HepG2 (cell line): ENCODE data around the gene CCDC183. TPM values are rescaled to one million over a fixed set of nuclear protein-coding genes. Genes with fewer than 3 reads are reported as not detected.
A peak's percentile ranks its signal among the peaks of the same experiment; 100 is the strongest.

Experiments
- ADNP ChIP-seq: sonication (generic); formaldehyde crosslinking; IDR thresholded peaks from 2 replicates; pipeline ENCODE4 v1.4.0; 2020; ENCODE audit warnings: missing genetic modification reagents
- CBFB ChIP-seq: sonication (generic); formaldehyde crosslinking; IDR thresholded peaks from 2 replicates; pipeline ENCODE4 v1.4.0; 2020; ENCODE audit warnings: missing genetic modification reagents
- CHCHD3 ChIP-seq: sonication (generic); formaldehyde crosslinking; IDR thresholded peaks from 2 replicates; pipeline ENCODE4 v1.8.0; 2022; ENCODE audit warnings: mild to moderate bottlenecking, missing genetic modification reagents, moderate library complexity
- CREBL2 ChIP-seq: sonication (generic); formaldehyde crosslinking; IDR thresholded peaks from 2 replicates; pipeline ENCODE4 v1.8.1; 2023; ENCODE audit warnings: missing genetic modification reagents, mild to moderate bottlenecking, borderline replicate concordance
- DDIT3 ChIP-seq: sonication (generic); formaldehyde crosslinking; IDR thresholded peaks from 2 replicates; pipeline ENCODE4 v1.4.0; 2020; ENCODE audit warnings: mild to moderate bottlenecking, missing genetic modification reagents
- FOSL2 ChIP-seq: sonication (generic); formaldehyde crosslinking; IDR thresholded peaks from 2 replicates; pipeline ENCODE4 v1.4.0; 2020; ENCODE audit warnings: missing genetic modification reagents
- FUBP1 ChIP-seq: sonication (generic); formaldehyde crosslinking; IDR thresholded peaks from 2 replicates; pipeline ENCODE4 v1.5.1; 2020; ENCODE audit warnings: missing genetic modification reagents, mild to moderate bottlenecking, borderline replicate concordance
- GPN1 ChIP-seq: sonication (generic); formaldehyde crosslinking; IDR thresholded peaks from 2 replicates; pipeline ENCODE4 v1.5.1; 2020; ENCODE audit warnings: missing genetic modification reagents, borderline replicate concordance
- MEF2D ChIP-seq: sonication (generic); formaldehyde crosslinking; IDR thresholded peaks from 2 replicates; pipeline ENCODE4 v1.5.1; 2020; ENCODE audit warnings: mild to moderate bottlenecking, missing genetic modification reagents
- MYNN ChIP-seq: sonication (generic); formaldehyde crosslinking; IDR thresholded peaks from 2 replicates; pipeline ENCODE4 v1.4.0; 2020; ENCODE audit warnings: mild to moderate bottlenecking, low read depth, missing genetic modification reagents
- NCOA2 ChIP-seq: sonication (generic); formaldehyde crosslinking; IDR thresholded peaks from 2 replicates; pipeline ENCODE4 v1.8.0; 2022; ENCODE audit warnings: inconsistent platforms
- PATZ1 ChIP-seq: sonication (generic); formaldehyde crosslinking; IDR thresholded peaks from 2 replicates; pipeline ENCODE4 v1.4.0; 2020; ENCODE audit warnings: missing genetic modification reagents
- RFX1 ChIP-seq: fragments of 450-650 bp; IDR thresholded peaks from 2 replicates; pipeline ENCODE4 v1.6.1; 2017
- RFXANK ChIP-seq: IDR thresholded peaks from 2 replicates; pipeline ENCODE4 v1.6.1; 2016
- SIX4 ChIP-seq: sonication (generic); formaldehyde crosslinking; IDR thresholded peaks from 2 replicates; pipeline ENCODE4 v1.4.0; 2020; ENCODE audit warnings: missing genetic modification reagents
- SNAPC2 ChIP-seq: sonication (generic); formaldehyde crosslinking; IDR thresholded peaks from 2 replicates; pipeline ENCODE4 v1.8.1; 2022; ENCODE audit warnings: mild to moderate bottlenecking, missing genetic modification reagents
- SNAPC5 ChIP-seq: sonication (generic); formaldehyde crosslinking; IDR thresholded peaks from 2 replicates; pipeline ENCODE4 v1.8.1; 2023; ENCODE audit warnings: mild to moderate bottlenecking, missing genetic modification reagents, borderline replicate concordance
- SNRNP70 ChIP-seq: fragments of 200-400 bp; formaldehyde crosslinking; IDR thresholded peaks from 2 replicates; pipeline ENCODE4 v1.6.1; 2017; ENCODE audit warnings: mild to moderate bottlenecking, low read depth, low read length, moderate library complexity
- SP5 ChIP-seq: IDR thresholded peaks from 2 replicates; pipeline ENCODE4 v1.6.1; 2016; ENCODE audit warnings: low read depth, borderline replicate concordance
- TFAP4 ChIP-seq: sonication (generic); IDR thresholded peaks from 2 replicates; pipeline ENCODE4 v1.6.1; 2016; ENCODE audit warnings: low read depth, borderline replicate concordance
- YEATS2 ChIP-seq: sonication (generic); formaldehyde crosslinking; IDR thresholded peaks from 2 replicates; pipeline ENCODE4 v1.4.0; 2020; ENCODE audit warnings: missing genetic modification reagents, borderline replicate concordance
- ZFY ChIP-seq: sonication (generic); formaldehyde crosslinking; IDR thresholded peaks from 2 replicates; pipeline ENCODE4 v1.4.0; 2020; ENCODE audit warnings: missing genetic modification reagents
- ZNF180 ChIP-seq: sonication (generic); formaldehyde crosslinking; IDR thresholded peaks from 2 replicates; pipeline ENCODE4 v1.4.0; 2020; ENCODE audit warnings: low read depth, missing genetic modification reagents, borderline replicate concordance
- ZNF605 ChIP-seq: sonication (generic); formaldehyde crosslinking; IDR thresholded peaks from 2 replicates; pipeline ENCODE4 v1.8.0; 2022; ENCODE audit warnings: mild to moderate bottlenecking, missing genetic modification reagents
- ZNF713 ChIP-seq: sonication (generic); formaldehyde crosslinking; IDR thresholded peaks from 2 replicates; pipeline ENCODE4 v1.4.0; 2020; ENCODE audit warnings: mild to moderate bottlenecking, missing genetic modification reagents
- ZNF724P ChIP-seq: sonication (generic); formaldehyde crosslinking; IDR thresholded peaks from 2 replicates; pipeline ENCODE4 v1.8.0; 2022; ENCODE audit warnings: missing genetic modification reagents, borderline replicate concordance
- ZNF772 ChIP-seq: sonication (generic); formaldehyde crosslinking; IDR thresholded peaks from 2 replicates; pipeline ENCODE4 v1.5.0; 2020; ENCODE audit warnings: mild to moderate bottlenecking, missing genetic modification reagents
- polyA plus RNA-seq, 8 experiments: library from polyadenylated mRNA; depleted of rRNA in 3 of 8; stranded (reverse) in 7 of 8; unstranded in 1 of 8; fragments of >200 nt; fragmentation: Illumina TruSeq in 4 of 8; extraction: Trizol in 4 of 8; gene quantifications; 2 replicates each; pipeline versions ENCODE4 v1.2.1 to v1.2.3, GENCODE V29; 2011 to 2016; ENCODE audit warnings: low read depth in 4 of 8, missing spikeins in 1 of 8, mixed read lengths in 1 of 8; ENCODE audit not compliant: insufficient read depth in 1 of 8
- total RNA-seq, 5 experiments: library from RNA; depleted of rRNA; stranded (reverse); fragments of >200 nt; fragmentation: Illumina TruSeq; extraction: Trizol; gene quantifications; 2 replicates each; pipeline ENCODE4 v1.2.3, GENCODE V29; 2016; ENCODE audit warnings: low read depth in 1 of 5

Gene CCDC183
- total and polyA plus RNA-seq, 2 of the 13 experiments (the other 11 are each of a cell fraction or from before 2014, with no cell fraction given): 5.0 to 66.4 TPM

GRCh38 chr9:136799854-136800657 lies 3.9 kb downstream of the CCDC183 start (continued):
- peak; percentile 31 for TF ChIP-seq SP5 (CRISPR knock-in tag)
- TF ChIP-seq CHCHD3 (CRISPR knock-in tag): no peak
- no peak for TF ChIP-seq MYNN (CRISPR knock-in tag)
- TF ChIP-seq ZNF772 (CRISPR knock-in tag): peak; percentile 36; the same call in 1 of the 2 replicates
- TF ChIP-seq PATZ1: peak; percentile 54; the same call in 1 of the 2 replicates
- 0 out of 2 replicates have a peak, but pooled peaks have one; percentile 22 for TF ChIP-seq CBFB (CRISPR knock-in tag)
- no peak for TF ChIP-seq SNAPC2 (CRISPR knock-in tag)
- no peak for TF ChIP-seq SNRNP70
- no peak for TF ChIP-seq ADNP
- no peak for TF ChIP-seq YEATS2 (CRISPR knock-in tag)
- peak; percentile 48; the same call in 1 of the 2 replicates for TF ChIP-seq NCOA2 (CRISPR knock-in tag)
- TF ChIP-seq SIX4 (CRISPR knock-in tag): no peak
- no peak; the same call in 1 of the 2 replicates for TF ChIP-seq TFAP4
- TF ChIP-seq ZNF713 (CRISPR knock-in tag): no peak
- no peak; the same call in 1 of the 2 replicates for TF ChIP-seq ZNF724P (CRISPR knock-in tag)
- no peak for TF ChIP-seq MEF2D (CRISPR knock-in tag)
- no peak for TF ChIP-seq GPN1
- TF ChIP-seq CREBL2 (CRISPR knock-in tag): no peak
- no peak for TF ChIP-seq DDIT3 (CRISPR knock-in tag)
- TF ChIP-seq ZNF605 (CRISPR knock-in tag): no peak
- TF ChIP-seq ZNF180 (CRISPR knock-in tag): peak; percentile 22; the same call in 1 of the 2 replicates
- TF ChIP-seq FOSL2 (CRISPR knock-in tag): no peak
- no peak for TF ChIP-seq SNAPC5 (CRISPR knock-in tag)
- no peak for TF ChIP-seq RFX1
- no peak for TF ChIP-seq RFXANK (CRISPR knock-in tag)
- peak; percentile 18 for TF ChIP-seq ZFY
- no peak for TF ChIP-seq FUBP1 (CRISPR knock-in tag)
